Suprapubic skin (tissue), 4 donors: ENCODE data around the gene CASQ2.

ENCODE experiments used
- POLR2A ChIP-seq, 2 donors: fragments of 450-650 bp; IDR thresholded peaks; one replicate each; pipeline ENCODE4 v1.6.1; 2017; ENCODE audit warnings: antibody characterized with exemption in 2 of 2, mild to moderate bottlenecking in 2 of 2, moderate library complexity in 2 of 2
- POLR2AphosphoS5 ChIP-seq, 3 donors: sonication (generic); formaldehyde crosslinking; IDR thresholded peaks; one replicate each; pipeline ENCODE4 v1.6.1; 2017; ENCODE audit warnings: antibody characterized with exemption in 3 of 3

DNA sequence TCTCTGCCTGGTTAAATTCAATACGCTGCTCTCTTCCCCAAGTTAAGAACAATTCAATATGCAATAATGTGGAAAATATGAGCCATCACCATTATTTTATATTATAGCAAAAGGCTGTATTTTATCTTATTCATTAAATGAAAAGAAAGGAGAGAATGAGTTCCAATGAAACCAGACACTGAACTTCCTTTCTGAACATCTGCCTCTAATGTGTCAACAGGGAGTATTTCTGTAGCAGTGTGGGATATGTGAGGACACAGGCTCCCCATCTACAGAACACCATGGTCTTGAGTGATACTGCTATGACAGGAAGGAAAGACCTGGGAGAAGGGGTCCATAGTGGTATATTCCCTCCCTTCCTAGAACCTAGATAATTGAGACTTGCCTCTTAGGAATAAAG is 46.3 kb downstream of the CASQ2 start:
- no peak for TF ChIP-seq POLR2AphosphoS5 (IDR thresholded peaks at IDR 0.05)
- TF ChIP-seq POLR2A (IDR thresholded peaks at IDR 0.05) = no peak
